GM12878 (cell line): ENCODE results near the gene ANKRD13A. TPM values are rescaled to one million over a fixed set of nuclear protein-coding genes. Genes with fewer than 3 reads are reported as not detected.

Experiments used
- BCL11A ChIP-seq: IDR thresholded peaks from 2 replicates; pipeline ENCODE4 v1.6.1; 2011; ENCODE audit warnings: low read depth, low read length
- CREM ChIP-seq: IDR thresholded peaks from 2 replicates; pipeline ENCODE4 v1.6.1; 2014; ENCODE audit warnings: antibody characterized with exemption, low read depth
- EP300 ChIP-seq, 2 experiments: fragments of 150-350 bp in 1 of 2; IDR thresholded peaks; 2 replicates each; pipeline ENCODE4 v1.6.1; 2011 to 2012; ENCODE audit warnings: low read depth in 2 of 2, low read length in 2 of 2, borderline replicate concordance in 1 of 2, improper control_type of control experiment in 1 of 2, inconsistent platforms in 1 of 2; ENCODE audit not compliant: control insufficient read depth in 1 of 2
- FOXK2 ChIP-seq: fragments of 450-650 bp; IDR thresholded peaks from 2 replicates; pipeline ENCODE4 v1.6.1; 2017; ENCODE audit warnings: mild to moderate bottlenecking, moderate library complexity
- GATAD2B ChIP-seq: fragments of 450-650 bp; conservative IDR thresholded peaks from 2 replicates; pipeline ENCODE4 v1.6.1; 2017; ENCODE audit warnings: low read depth, mild to moderate bottlenecking, moderate library complexity
- IKZF1 ChIP-seq: fragments of 450-650 bp; conservative IDR thresholded peaks from 2 replicates; pipeline ENCODE4 v1.6.1; 2017; ENCODE audit warnings: antibody characterized with exemption, mild to moderate bottlenecking
- IRF4 ChIP-seq: IDR thresholded peaks from 2 replicates; pipeline ENCODE4 v1.6.1; 2011; ENCODE audit warnings: low read depth, low read length
- MAX ChIP-seq: IDR thresholded peaks from 2 replicates; pipeline ENCODE4 v1.6.1; 2012; ENCODE audit warnings: low read depth, low read length, improper control_type of control experiment
- NR2C1 ChIP-seq: fragments of 450-650 bp; IDR thresholded peaks from 2 replicates; pipeline ENCODE4 v1.6.1; 2017; ENCODE audit warnings: antibody characterized with exemption, mild to moderate bottlenecking, moderate library complexity
- NRF1 ChIP-seq: conservative IDR thresholded peaks from 2 replicates; pipeline ENCODE4 v1.6.1; 2011; ENCODE audit warnings: mild to moderate bottlenecking, low read depth, low read length, improper control_type of control experiment
- POU2F2 ChIP-seq: IDR thresholded peaks from 3 replicates; pipeline ENCODE4 v1.6.1; 2011; ENCODE audit warnings: low read depth, mild to moderate bottlenecking, low read length, borderline replicate concordance
- RAD21 ChIP-seq: IDR thresholded peaks from 2 replicates; pipeline ENCODE4 v1.6.1; 2011; ENCODE audit warnings: mild to moderate bottlenecking, low read depth, low read length, moderate library complexity; ENCODE audit not compliant: insufficient read depth
- RB1 ChIP-seq: fragments of 450-650 bp; formaldehyde crosslinking; IDR thresholded peaks from 2 replicates; pipeline ENCODE4 v1.6.1; 2017; ENCODE audit warnings: mild to moderate bottlenecking, borderline replicate concordance
- SIN3A ChIP-seq: IDR thresholded peaks from 2 replicates; pipeline ENCODE4 v1.6.1; 2012; ENCODE audit warnings: low read depth, low read length, improper control_type of control experiment
- SMARCA5 ChIP-seq: fragments of 450-650 bp; IDR thresholded peaks from 2 replicates; pipeline ENCODE4 v1.6.1; 2017; ENCODE audit warnings: mild to moderate bottlenecking
- SPI1 ChIP-seq: IDR thresholded peaks from 2 replicates; pipeline ENCODE4 v1.6.1; 2011; ENCODE audit warnings: low read depth, mild to moderate bottlenecking, low read length, moderate library complexity, borderline replicate concordance; ENCODE audit not compliant: insufficient read depth
- SREBF2 ChIP-seq: IDR thresholded peaks from 2 replicates; pipeline ENCODE4 v1.6.1; 2012; ENCODE audit warnings: mild to moderate bottlenecking, low read length
- SUZ12 ChIP-seq: fragments of 200-600 bp; sonication (generic); IDR thresholded peaks from one replicate; pipeline ENCODE4 v1.6.1; 2018; ENCODE audit warnings: antibody characterized with exemption, mild to moderate bottlenecking; ENCODE audit not compliant: unreplicated experiment
- TCF3 ChIP-seq: IDR thresholded peaks from 2 replicates; pipeline ENCODE4 v1.6.1; 2012; ENCODE audit warnings: low read depth, mild to moderate bottlenecking, low read length, borderline replicate concordance; ENCODE audit not compliant: insufficient read depth
- ZNF384 ChIP-seq: IDR thresholded peaks from 2 replicates; pipeline ENCODE4 v1.6.1; 2012; ENCODE audit warnings: low read depth, mild to moderate bottlenecking, low read length, improper control_type of control experiment, borderline replicate concordance
- ZSCAN29 ChIP-seq: fragments of 450-650 bp; IDR thresholded peaks from 2 replicates; pipeline ENCODE4 v1.6.1; 2017; ENCODE audit warnings: mild to moderate bottlenecking, moderate library complexity
- polyA plus RNA-seq, 11 experiments: library from polyadenylated mRNA; depleted of rRNA in 4 of 11; unstranded in 6 of 11; stranded (reverse) in 5 of 11; fragments of >200 nt; fragmentation: Nextera tagmentation in 4 of 11; fragmentation: Illumina TruSeq in 1 of 11; extraction: Ambion mirVana in 4 of 11; extraction: Trizol in 1 of 11; gene quantifications; 1 replicate in 1 of 11; 2 replicates in 10 of 11; pipeline versions ENCODE4 v1.2.1 to v1.2.3, GENCODE V29; 2011 to 2016; ENCODE audit warnings: inconsistent platforms in 2 of 11, missing spikeins in 2 of 11, low read depth in 1 of 11
- total RNA-seq, 4 experiments: library from RNA; depleted of rRNA in 3 of 4; stranded (reverse); fragments of >200 nt in 3 of 4; fragmentation: Illumina TruSeq in 1 of 4; extraction: Trizol in 1 of 4; gene quantifications; 2 replicates each; pipeline versions ENCODE4 v1.2.1 to v1.2.3, GENCODE V29; 2013 to 2021
- TF ChIP-seq, protein P1 (sequence below): IDR thresholded peaks from 2 replicates; pipeline ENCODE4 v1.6.1; 2012; ENCODE audit warnings: mild to moderate bottlenecking, low read depth, low read length
- TF ChIP-seq, protein P2 (sequence below): fragments of 450-650 bp; IDR thresholded peaks from 2 replicates; pipeline ENCODE4 v1.6.1; 2017; ENCODE audit warnings: borderline replicate concordance

The ANKRD13A gene
- total and polyA plus RNA-seq, 10 of the 15 experiments (the other 5 are each of a cell fraction or from before 2014, with no cell fraction given), result 10.2 to 93.4 (median 76.5) TPM

DNA sequence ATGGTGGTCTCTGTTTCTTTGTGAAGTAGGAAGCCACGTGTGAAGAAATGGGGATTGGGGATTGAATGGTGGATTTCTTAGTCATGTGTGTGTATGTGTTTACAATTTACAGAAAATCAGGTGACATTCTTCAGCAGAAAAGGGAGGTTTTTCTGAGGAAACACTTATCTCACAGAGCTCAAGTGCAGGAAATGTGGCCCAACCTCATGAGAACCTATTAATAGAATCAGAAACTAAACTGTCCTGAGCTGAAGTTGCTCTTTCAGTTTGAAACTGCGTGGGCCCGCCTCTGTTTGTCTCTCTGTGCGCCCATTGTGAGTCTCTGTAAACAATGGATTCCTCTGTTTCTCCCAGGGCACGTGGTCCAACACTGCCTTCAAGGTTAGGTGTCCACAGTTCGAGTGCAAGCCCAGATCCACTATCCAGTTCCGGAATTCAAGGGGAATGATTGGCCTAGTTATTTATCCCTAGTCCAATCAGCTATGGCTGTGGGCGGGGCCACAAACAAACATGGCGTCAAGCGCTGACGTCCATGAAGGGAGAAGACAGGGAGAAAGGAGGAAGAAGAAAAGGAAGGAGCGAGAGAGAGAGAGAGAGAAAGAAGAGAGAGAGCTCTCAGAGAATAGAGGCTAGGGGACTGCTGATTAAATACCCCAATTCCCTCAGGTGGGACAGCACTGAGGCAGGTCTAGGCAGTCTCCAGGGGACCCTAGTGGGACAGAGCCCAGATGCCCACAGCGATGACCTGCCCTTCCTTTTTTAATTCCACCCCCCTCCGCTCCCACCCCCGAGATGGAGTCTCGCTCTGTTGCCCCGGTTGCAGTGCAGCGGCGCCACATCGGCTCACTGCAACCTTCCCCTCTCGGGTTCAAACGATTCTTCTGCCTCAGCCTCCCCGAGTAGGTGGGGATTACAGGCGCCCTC is 80.5 kb downstream of the ANKRD13A start (continued):
- TF ChIP-seq MAX, result no peak; the same call in 1 of the 2 replicates
- no peak for TF ChIP-seq RB1
- TF ChIP-seq, protein P1, sequence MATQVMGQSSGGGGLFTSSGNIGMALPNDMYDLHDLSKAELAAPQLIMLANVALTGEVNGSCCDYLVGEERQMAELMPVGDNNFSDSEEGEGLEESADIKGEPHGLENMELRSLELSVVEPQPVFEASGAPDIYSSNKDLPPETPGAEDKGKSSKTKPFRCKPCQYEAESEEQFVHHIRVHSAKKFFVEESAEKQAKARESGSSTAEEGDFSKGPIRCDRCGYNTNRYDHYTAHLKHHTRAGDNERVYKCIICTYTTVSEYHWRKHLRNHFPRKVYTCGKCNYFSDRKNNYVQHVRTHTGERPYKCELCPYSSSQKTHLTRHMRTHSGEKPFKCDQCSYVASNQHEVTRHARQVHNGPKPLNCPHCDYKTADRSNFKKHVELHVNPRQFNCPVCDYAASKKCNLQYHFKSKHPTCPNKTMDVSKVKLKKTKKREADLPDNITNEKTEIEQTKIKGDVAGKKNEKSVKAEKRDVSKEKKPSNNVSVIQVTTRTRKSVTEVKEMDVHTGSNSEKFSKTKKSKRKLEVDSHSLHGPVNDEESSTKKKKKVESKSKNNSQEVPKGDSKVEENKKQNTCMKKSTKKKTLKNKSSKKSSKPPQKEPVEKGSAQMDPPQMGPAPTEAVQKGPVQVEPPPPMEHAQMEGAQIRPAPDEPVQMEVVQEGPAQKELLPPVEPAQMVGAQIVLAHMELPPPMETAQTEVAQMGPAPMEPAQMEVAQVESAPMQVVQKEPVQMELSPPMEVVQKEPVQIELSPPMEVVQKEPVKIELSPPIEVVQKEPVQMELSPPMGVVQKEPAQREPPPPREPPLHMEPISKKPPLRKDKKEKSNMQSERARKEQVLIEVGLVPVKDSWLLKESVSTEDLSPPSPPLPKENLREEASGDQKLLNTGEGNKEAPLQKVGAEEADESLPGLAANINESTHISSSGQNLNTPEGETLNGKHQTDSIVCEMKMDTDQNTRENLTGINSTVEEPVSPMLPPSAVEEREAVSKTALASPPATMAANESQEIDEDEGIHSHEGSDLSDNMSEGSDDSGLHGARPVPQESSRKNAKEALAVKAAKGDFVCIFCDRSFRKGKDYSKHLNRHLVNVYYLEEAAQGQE, result no peak
- TF ChIP-seq IKZF1, result peak; percentile 72
- peak; percentile 52; the same call in 1 of the 2 replicates for TF ChIP-seq SPI1
- no peak for TF ChIP-seq SIN3A
- TF ChIP-seq SREBF2, result no peak
- TF ChIP-seq POU2F2, result peak; percentile 59; the same call in 1 of the 3 replicates
- no peak for TF ChIP-seq SUZ12
- TF ChIP-seq, protein P2, sequence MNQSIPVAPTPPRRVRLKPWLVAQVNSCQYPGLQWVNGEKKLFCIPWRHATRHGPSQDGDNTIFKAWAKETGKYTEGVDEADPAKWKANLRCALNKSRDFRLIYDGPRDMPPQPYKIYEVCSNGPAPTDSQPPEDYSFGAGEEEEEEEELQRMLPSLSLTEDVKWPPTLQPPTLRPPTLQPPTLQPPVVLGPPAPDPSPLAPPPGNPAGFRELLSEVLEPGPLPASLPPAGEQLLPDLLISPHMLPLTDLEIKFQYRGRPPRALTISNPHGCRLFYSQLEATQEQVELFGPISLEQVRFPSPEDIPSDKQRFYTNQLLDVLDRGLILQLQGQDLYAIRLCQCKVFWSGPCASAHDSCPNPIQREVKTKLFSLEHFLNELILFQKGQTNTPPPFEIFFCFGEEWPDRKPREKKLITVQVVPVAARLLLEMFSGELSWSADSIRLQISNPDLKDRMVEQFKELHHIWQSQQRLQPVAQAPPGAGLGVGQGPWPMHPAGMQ, result no peak
- TF ChIP-seq RAD21, result no peak
- 0 out of 2 replicates have a peak, but pooled peaks have one; percentile 39 for TF ChIP-seq NR2C1
- TF ChIP-seq ZNF384, result no peak
- no peak for TF ChIP-seq GATAD2B
- peak; percentile 86 for TF ChIP-seq FOXK2
- TF ChIP-seq SMARCA5, result 0 out of 2 replicates have a peak, but pooled peaks have one; percentile 49
- no peak for TF ChIP-seq NRF1
- peak; percentile 45 for TF ChIP-seq CREM
- TF ChIP-seq ZSCAN29, result no peak
- TF ChIP-seq IRF4, result peak; percentile 27
- no peak for TF ChIP-seq TCF3
- TF ChIP-seq BCL11A, result no peak
- TF ChIP-seq EP300 (IDR thresholded peaks at IDR 0.05; ENCODE audit: borderline replicate concordance in 1 of 2, control insufficient read depth in 1 of 2, low read depth in 2 of 2, low read length in 2 of 2), result 0 out of 4 replicates have a peak, but pooled peaks of 1 of the 2 experiments have one; percentile 33
